Nephron progenitor cell (in vitro differentiated cells): ENCODE measurements around the gene COL20A1.

ENCODE experiments used
- DNase-seq: peaks from one replicate; pipeline ENCODE4 v3.0.0; 2021
- H3K27ac Mint-ChIP-seq: 2 replicates; pipeline ENCODE4 v1.8.0; 2021; ENCODE audit warnings: mild to moderate bottlenecking, moderate library complexity, mixed read lengths
- H3K27me3 Mint-ChIP-seq: 2 replicates; pipeline ENCODE4 v1.8.0; 2021; ENCODE audit warnings: mild to moderate bottlenecking, low read depth, mixed read lengths; ENCODE audit not compliant: poor library complexity
- H3K36me3 Mint-ChIP-seq: 2 replicates; pipeline ENCODE4 v1.8.0; 2021; ENCODE audit warnings: low read depth, mixed read lengths
- H3K4me1 Mint-ChIP-seq: 2 replicates; pipeline ENCODE4 v1.8.0; 2021; ENCODE audit warnings: mixed read lengths
- H3K4me3 Mint-ChIP-seq: 2 replicates; pipeline ENCODE4 v1.8.0; 2021; ENCODE audit warnings: mild to moderate bottlenecking, moderate library complexity, mixed read lengths
- H3K9me3 Mint-ChIP-seq: 2 replicates; pipeline ENCODE4 v1.8.0; 2021; ENCODE audit warnings: mild to moderate bottlenecking, moderate library complexity, mixed read lengths
- CTCF ChIP-seq: fragments of 200-600 bp; sonication (generic); IDR thresholded peaks from 2 replicates; pipeline ENCODE4 v1.5.0; 2021; ENCODE audit warnings: antibody characterized with exemption

COL20A1 gene

GRCh38 chr20:63326314-63327230 lies 33.6 kb downstream of the COL20A1 start:
- H3K4me3 Mint-ChIP-seq, result no peak overlapping the region
- H3K9me3 Mint-ChIP-seq, result peaks cover 3% of the 10 kb centered on the region
- no peak for DNase-seq
- peaks cover under 1% of the 10 kb centered on the region for H3K36me3 Mint-ChIP-seq
- peaks cover 26% of the 10 kb centered on the region for H3K27me3 Mint-ChIP-seq
- H3K27ac Mint-ChIP-seq, result no peak overlapping the region
- peaks cover 20% of the 10 kb centered on the region for H3K4me1 Mint-ChIP-seq
- no peak for TF ChIP-seq CTCF

- H3K4me3 Mint-ChIP-seq, result no peak overlapping the region
- peaks cover 10% of the 10 kb centered on the region for H3K9me3 Mint-ChIP-seq
- no peak for DNase-seq
- H3K27me3 Mint-ChIP-seq, result peaks cover 27% of the 10 kb centered on the region
- peaks cover 27% of the 10 kb centered on the region for H3K4me1 Mint-ChIP-seq
- peaks cover 6% of the 10 kb centered on the region for H3K36me3 Mint-ChIP-seq
- no peak for TF ChIP-seq CTCF
- H3K27ac Mint-ChIP-seq, result no peak overlapping the region
Measured at GRCh38 chr20:63327231-63327745, 34.3 kb downstream of the COL20A1 start.

- Mint-ChIP-seq H3K4me1 (peaks cover 23% of the 10 kb centered on the region), H3K9me3 (peaks cover 10% of the 10 kb centered on the region), H3K4me3 (no peak overlapping the region), H3K27ac (no peak overlapping the region), H3K27me3 (peaks cover 20% of the 10 kb centered on the region), H3K36me3 (peaks cover 6% of the 10 kb centered on the region)
- no peak for DNase-seq
- TF ChIP-seq CTCF, result no peak
Measured at GRCh38 chr20:63328026-63328700, 35.2 kb downstream of the COL20A1 start.

- Mint-ChIP-seq H3K4me3 (no peak overlapping the region), H3K4me1 (peaks cover 23% of the 10 kb centered on the region), H3K27ac (no peak overlapping the region), H3K36me3 (peaks cover 6% of the 10 kb centered on the region), H3K9me3 (peaks cover 16% of the 10 kb centered on the region), H3K27me3 (peaks cover 18% of the 10 kb centered on the region)
- no peak for TF ChIP-seq CTCF
- DNase-seq, result no peak
Measured at GRCh38 chr20:63328718-63329275, 35.8 kb downstream of the COL20A1 start.

- H3K4me1 Mint-ChIP-seq, result peaks cover 27% of the 10 kb centered on the region
- peaks cover 20% of the 10 kb centered on the region for H3K9me3 Mint-ChIP-seq
- peak overlapping the region; percentile 90 for H3K27ac Mint-ChIP-seq
- no peak for TF ChIP-seq CTCF
- DNase-seq, result no peak
- no peak overlapping the region for H3K4me3 Mint-ChIP-seq
- H3K36me3 Mint-ChIP-seq, result peaks cover 6% of the 10 kb centered on the region
- peaks cover 11% of the 10 kb centered on the region for H3K27me3 Mint-ChIP-seq
Measured at GRCh38 chr20:63329331-63330083, 36.5 kb downstream of the COL20A1 start.
